SK-N-SH (cell line): Measurements from ENCODE around the gene SLCO4A1.

Source experiments
- CTCF ChIP-seq: fragments of 200-600 bp; sonication (generic); IDR thresholded peaks from 2 replicates; pipeline ENCODE4 v1.6.1; 2017; ENCODE audit warnings: antibody characterized with exemption, mild to moderate bottlenecking, moderate library complexity
- EP300 ChIP-seq, 2 experiments: IDR thresholded peaks; 2 replicates each; pipeline versions ENCODE4 v1.4.0 to v1.6.1; 2012; ENCODE audit warnings: borderline replicate concordance in 1 of 2, low read depth in 1 of 2, low read length in 1 of 2
- FOXJ3 ChIP-seq: sonication (generic); formaldehyde crosslinking; IDR thresholded peaks from 2 replicates; pipeline ENCODE4 v1.5.1; 2020; ENCODE audit warnings: mild to moderate bottlenecking, missing genetic modification reagents
- MAX ChIP-seq: IDR thresholded peaks from 2 replicates; pipeline ENCODE4 v1.4.0; 2012; ENCODE audit warnings: low read depth
- MXI1 ChIP-seq: IDR thresholded peaks from 2 replicates; pipeline ENCODE4 v1.6.1; 2012; ENCODE audit warnings: mild to moderate bottlenecking, low read depth, low read length, improper control_type of control experiment
- POLR2AphosphoS5 ChIP-seq: IDR thresholded peaks from 2 replicates; pipeline ENCODE4 v1.6.1; 2012; ENCODE audit warnings: low read depth, low read length
- RAD21 ChIP-seq: IDR thresholded peaks from 2 replicates; pipeline ENCODE4 v1.6.1; 2012; ENCODE audit warnings: mild to moderate bottlenecking, low read length
- RCOR1 ChIP-seq: fragments of 150-350 bp; IDR thresholded peaks from 2 replicates; pipeline ENCODE4 v1.6.1; 2017; ENCODE audit warnings: antibody characterized with exemption, low read length
- RFX5 ChIP-seq: IDR thresholded peaks from 2 replicates; pipeline ENCODE4 v1.6.1; 2012; ENCODE audit warnings: mild to moderate bottlenecking, improper control_type of control experiment, low read length
- TAF1 ChIP-seq: IDR thresholded peaks from 2 replicates; pipeline ENCODE4 v1.6.1; 2012; ENCODE audit warnings: low read depth, mild to moderate bottlenecking, low read length, moderate library complexity, borderline replicate concordance
- TEAD4 ChIP-seq: IDR thresholded peaks from 2 replicates; pipeline ENCODE4 v1.4.0; 2012; ENCODE audit warnings: mild to moderate bottlenecking, borderline replicate concordance; ENCODE audit not compliant: insufficient read depth

DNA sequence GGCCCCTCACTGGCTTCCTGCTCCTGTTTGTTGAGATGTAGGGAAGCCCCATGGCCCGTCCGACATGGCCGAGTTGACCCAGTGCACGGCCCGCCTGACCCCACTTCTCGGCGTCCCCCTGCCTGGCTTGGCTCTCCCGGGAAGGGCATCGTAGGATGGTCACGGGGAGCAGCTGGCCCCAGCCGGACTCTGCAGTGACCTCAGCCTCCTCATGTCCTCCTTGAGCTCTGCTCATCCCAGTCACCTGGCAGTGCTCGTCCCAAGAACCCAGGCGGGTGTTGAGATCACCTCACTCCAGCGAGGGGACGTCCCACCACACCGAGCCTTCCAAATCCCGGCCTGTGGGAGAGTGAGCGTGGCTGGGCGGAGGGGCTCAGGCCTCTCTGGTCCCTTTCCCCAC lies 15.7 kb downstream of the SLCO4A1 start:
- TF ChIP-seq CTCF (no peak), TAF1 (no peak), RFX5 (no peak), EP300 (IDR thresholded peaks at IDR 0.05; ENCODE audit: borderline replicate concordance in 1 of 2, low read depth in 1 of 2, low read length in 1 of 2) (no peak), RAD21 (no peak), FOXJ3 (CRISPR knock-in tag) (no peak), MAX (no peak), TEAD4 (no peak), MXI1 (no peak), POLR2AphosphoS5 (no peak), RCOR1 (no peak)
